GM12892 (cell line): ENCODE data around the gene MEAK7.
A peak's percentile ranks its signal among the peaks of the same experiment; 100 is the strongest.
"Not testable (repeated sequence)": the region's sequence is repeated elsewhere in the genome, so short reads cannot be mapped to it uniquely, and the experiment has no call there.

Source experiments
- DNase-seq: peaks from one replicate; pipeline ENCODE4 v3.0.0; 2011; ENCODE audit not compliant: insufficient read length
- FAIRE-seq: peaks from 2 replicates; lab custom pipeline; 2011; peaks lifted over from hg19 to GRCh38; lab: Jason Lieb, UNC
- POLR2A ChIP-seq: IDR thresholded peaks from 2 replicates; pipeline ENCODE4 v1.6.1; 2011; ENCODE audit warnings: low read depth, low read length, control low read depth
- POLR2AphosphoS5 ChIP-seq: IDR thresholded peaks from 2 replicates; pipeline ENCODE4 v1.6.1; 2011; ENCODE audit warnings: low read depth, low read length, control low read depth
- TAF1 ChIP-seq: IDR thresholded peaks from 2 replicates; pipeline ENCODE4 v1.6.1; 2011; ENCODE audit warnings: low read depth, mild to moderate bottlenecking, control low read depth, low read length, borderline replicate concordance

Gene MEAK7

DNA sequence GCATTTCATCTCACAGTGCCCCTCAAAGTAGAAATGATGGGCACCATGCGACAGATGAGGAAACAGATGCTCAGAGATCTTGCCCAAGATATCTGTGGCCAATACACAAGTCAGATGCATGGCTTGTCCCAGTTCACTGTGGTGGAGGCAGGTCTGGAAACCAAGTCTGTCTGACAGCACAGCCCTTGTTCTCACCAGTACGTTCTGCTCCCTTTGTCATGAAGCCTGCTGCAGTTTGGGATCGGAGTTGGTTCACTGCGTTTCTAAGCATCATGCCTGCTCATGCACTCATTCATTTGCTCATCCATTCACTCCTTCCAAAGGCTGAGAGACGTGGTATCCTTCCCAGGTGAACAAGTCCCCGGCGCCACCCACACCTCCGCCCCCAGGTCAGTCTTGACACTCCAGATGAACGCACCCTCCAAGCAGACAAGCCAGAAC, 27.2 kb upstream of the MEAK7 start:
- FAIRE-seq (no peak), DNase-seq (no peak)
- TF ChIP-seq TAF1 (no peak), POLR2A (no peak), POLR2AphosphoS5 (no peak)

GRCh38 chr16:84530590-84530989, 26.1 kb upstream of the MEAK7 start:
- no peak for DNase-seq
- no peak for FAIRE-seq
- TF ChIP-seq POLR2A (no peak), POLR2AphosphoS5 (no peak), TAF1 (no peak)

DNA sequence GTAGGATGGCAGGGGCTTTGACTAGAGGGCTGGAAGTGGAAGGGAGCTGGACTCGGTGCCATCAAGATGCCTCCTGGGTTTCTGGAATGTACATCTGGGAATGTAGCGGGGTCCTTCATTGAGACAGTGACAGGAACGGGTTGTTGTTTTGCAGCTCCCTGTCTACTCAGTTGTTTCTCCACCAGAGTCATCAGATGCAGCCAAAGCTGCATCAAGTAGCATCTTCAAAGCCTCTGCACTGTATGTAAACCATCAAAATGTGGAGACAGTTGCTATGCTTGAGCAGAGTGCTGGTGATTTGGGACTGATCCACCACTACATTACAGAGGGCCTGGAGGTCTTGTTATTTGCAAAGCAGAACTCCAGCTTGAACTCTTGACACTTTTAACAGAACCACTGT, 25.1 kb upstream of the MEAK7 start:
- TF ChIP-seq POLR2A (no peak), TAF1 (no peak)
- FAIRE-seq: no peak
- no peak for DNase-seq

DNA sequence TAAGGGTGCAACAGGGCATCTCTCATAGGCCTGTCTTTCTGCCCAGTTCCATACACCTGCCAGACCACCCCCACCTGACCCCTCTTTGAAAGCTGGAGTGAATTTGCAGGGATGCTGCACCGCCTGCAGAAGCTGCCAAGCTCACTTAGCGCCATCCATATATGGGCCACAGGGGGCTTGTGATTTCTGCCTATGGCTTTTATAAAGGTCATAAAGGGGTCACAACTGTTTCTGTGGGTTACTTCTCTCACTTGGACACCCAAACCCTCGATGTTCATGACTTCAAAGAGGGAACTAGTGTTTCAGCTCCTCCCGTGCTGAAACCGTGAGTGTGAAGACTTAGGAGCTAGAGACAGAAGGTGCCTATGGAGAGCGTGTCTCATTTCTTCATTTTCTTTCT, 23.9 kb upstream of the MEAK7 start:
- no peak for DNase-seq
- no peak for FAIRE-seq
- no peak for TF ChIP-seq TAF1
- TF ChIP-seq POLR2AphosphoS5: no peak
- TF ChIP-seq POLR2A: no peak

DNA sequence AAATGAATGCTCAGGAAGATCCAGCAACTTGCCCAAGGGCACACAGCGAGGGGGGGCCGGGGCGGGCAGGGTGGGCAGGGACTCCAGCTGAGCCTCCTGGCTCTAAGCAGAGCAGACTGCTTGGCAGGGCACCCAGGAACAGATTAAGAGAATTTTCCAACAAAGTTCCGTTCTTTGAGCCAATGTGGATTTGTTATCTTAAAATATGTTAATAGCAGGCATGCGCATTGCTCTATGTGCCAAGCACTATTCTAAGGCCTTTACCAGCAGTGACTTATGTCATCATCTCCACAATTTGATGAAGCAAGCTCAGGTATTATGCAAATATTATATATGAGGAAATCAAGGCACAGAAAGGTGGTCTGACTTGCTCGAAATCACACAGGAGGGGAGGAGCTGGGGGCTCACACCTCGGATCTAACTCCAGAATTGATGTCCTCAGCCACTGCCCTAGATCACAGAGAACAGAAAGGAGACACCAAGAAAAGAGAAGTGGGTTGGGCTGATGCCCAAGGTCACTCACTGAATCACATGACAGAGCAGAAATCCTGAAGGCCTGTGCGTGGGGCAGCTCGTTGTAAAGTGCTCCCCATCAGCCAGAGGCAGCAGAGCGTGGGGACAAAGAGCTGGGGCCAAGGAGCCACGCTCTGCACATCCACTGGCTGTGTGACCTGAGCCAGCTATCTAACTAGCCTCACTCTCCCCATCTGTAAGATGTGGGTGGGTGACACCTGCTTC, 23.2 kb upstream of the MEAK7 start:
- FAIRE-seq (no peak), DNase-seq (no peak)
- no peak for TF ChIP-seq TAF1
- TF ChIP-seq POLR2AphosphoS5: no peak
- TF ChIP-seq POLR2A: no peak

GRCh38 chr16:84526794-84527531, 22.5 kb upstream of the MEAK7 start:
- DNase-seq: no peak
- no peak for FAIRE-seq
- TF ChIP-seq POLR2AphosphoS5: no peak
- no peak for TF ChIP-seq TAF1
- TF ChIP-seq POLR2A: no peak

- FAIRE-seq, DNase-seq: not testable (repeated sequence)
Observed at GRCh38 chr16:84524941-84525581, 20.6 kb upstream of the MEAK7 start.

DNA sequence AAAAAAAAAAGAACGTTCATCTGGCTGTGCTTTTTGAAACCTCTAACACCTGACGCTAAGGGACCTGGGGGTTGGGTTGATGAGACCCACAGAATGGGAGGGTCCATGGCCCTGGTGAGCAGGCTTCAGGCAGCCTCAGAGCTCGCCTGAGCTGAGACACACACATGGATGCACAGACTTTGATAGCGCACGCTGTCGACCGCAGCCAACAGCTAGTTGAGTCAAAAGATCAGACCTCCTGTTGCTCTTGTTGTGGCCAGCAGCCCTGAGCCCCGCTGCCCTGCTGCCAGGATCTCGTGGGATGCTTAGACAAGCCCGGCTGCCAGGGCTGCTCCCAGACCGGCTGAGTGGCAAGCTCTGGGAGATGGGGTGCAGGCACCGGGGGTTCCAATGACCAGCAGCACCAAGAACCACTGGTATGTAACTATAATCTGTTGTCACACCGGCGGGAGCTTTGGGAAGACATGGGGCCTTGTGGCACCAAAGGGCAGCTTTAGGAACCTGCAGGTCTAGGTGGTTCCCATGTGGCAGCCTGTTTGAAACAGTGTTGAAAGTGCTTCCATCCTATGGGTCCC, 20.0 kb upstream of the MEAK7 start:
- no peak for TF ChIP-seq POLR2A
- no peak for TF ChIP-seq TAF1
- TF ChIP-seq POLR2AphosphoS5: no peak
- FAIRE-seq: no peak

GRCh38 chr16:84521497-84521770, 17.0 kb upstream of the MEAK7 start:
- DNase-seq: no peak
- TF ChIP-seq POLR2AphosphoS5: no peak
- no peak for TF ChIP-seq POLR2A
- TF ChIP-seq TAF1: no peak
- FAIRE-seq: no peak

More for the DNA sequence above, 20.0 kb upstream of the MEAK7 start:
- no peak for DNase-seq

GRCh38 chr16:84520725-84521496, 16.5 kb upstream of the MEAK7 start:
- no peak for TF ChIP-seq TAF1
- no peak for TF ChIP-seq POLR2AphosphoS5
- TF ChIP-seq POLR2A: no peak
- FAIRE-seq: no peak

DNA sequence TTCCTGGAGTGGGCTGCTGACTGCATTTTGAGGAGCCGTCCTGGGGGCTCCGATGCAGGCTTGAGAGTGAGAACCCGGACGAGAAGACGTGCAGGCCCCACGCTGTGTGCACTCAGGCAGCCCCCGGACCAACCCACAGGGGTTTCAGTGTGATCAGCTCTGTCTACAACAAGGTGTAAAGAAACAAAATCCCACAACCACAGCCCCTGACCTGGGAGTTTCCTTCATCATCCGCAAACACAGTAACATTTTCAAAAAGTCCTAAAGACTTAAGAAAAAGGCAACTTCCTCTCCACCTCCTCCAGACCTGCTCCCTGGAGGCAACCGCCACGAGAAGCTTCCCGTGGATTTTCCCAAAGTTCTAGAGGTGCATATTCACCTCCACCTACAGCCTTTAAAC, 15.4 kb upstream of the MEAK7 start:
- DNase-seq (no peak), FAIRE-seq (peak; percentile 57)
- TF ChIP-seq POLR2A (no peak), POLR2AphosphoS5 (no peak), TAF1 (no peak)

More at GRCh38 chr16:84520725-84521496, 16.5 kb upstream of the MEAK7 start:
- no peak for DNase-seq

DNA sequence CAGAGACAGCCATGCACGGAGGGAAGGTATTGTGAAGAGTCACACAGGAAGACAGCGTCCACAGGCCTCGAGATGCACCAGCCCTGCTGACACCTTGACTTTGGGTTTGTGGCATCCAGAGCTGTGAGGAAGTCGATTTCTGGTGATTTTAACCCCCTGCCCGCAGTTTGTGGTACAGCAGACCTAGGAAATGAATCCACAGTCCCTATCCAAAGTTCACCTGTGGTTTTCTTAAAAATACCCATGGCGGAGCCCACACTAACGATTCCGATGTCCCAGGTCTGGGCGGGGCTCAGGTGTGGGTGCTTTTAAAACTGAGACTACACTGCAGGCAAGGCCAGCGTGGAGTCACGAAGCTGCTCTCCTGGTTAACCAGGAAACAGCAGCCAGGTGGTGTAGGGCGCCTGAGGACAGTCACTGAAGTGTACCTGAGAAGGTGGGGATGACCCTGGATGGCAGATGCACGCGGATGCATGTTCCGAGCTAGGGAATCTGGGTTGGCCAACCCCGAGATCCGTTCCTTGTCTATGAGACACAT, 14.4 kb upstream of the MEAK7 start:
- DNase-seq (no peak), FAIRE-seq (peak; percentile 24)
- TF ChIP-seq TAF1: no peak

- not testable (repeated sequence) for DNase-seq, FAIRE-seq
Observed at GRCh38 chr16:84518220-84518619, 13.8 kb upstream of the MEAK7 start.
